Body of pancreas (tissue), 4 donors: ENCODE results near the gene FLT1. TPM values are rescaled to one million over a fixed set of nuclear protein-coding genes. Genes with fewer than 3 reads are reported as not detected.

ENCODE experiments used
- ATAC-seq: fragments of 150-250 bp; one replicate; pipeline ENCODE4 v1.9.1; 2016
- DNase-seq, 4 donors: peaks; one replicate each; pipeline ENCODE4 v3.0.0-alpha.2; 2019
- H3K27ac ChIP-seq, 4 donors: fragments of 200-600 bp; sonication (generic); 1 replicate in 3 of 4; 2 replicates in 1 of 4; pipeline versions ENCODE4 v1.5.1 to v1.6.1; 2016 to 2019; ENCODE audit warnings: mild to moderate bottlenecking in 1 of 4, mixed read lengths in 1 of 4, moderate library complexity in 1 of 4
- H3K27me3 ChIP-seq, 2 donors: fragments of 200-600 bp; sonication (generic); one replicate each; pipeline ENCODE4 v1.6.0; 2016; ENCODE audit warnings: mild to moderate bottlenecking in 1 of 2
- H3K36me3 ChIP-seq, 2 donors: fragments of 200-600 bp; sonication (generic); replicated peaks in 1 of 2; 2 replicates each; pipeline ENCODE4 v1.5.1; 2016; ENCODE audit warnings: low read depth in 2 of 2; ENCODE audit not compliant: insufficient read depth in 1 of 2
- H3K4me1 ChIP-seq: fragments of 200-600 bp; sonication (generic); one replicate; pipeline ENCODE4 v1.6.0; 2016
- H3K4me3 ChIP-seq, 2 donors: fragments of 200-600 bp; sonication (generic); 1 replicate in 1 of 2; 2 replicates in 1 of 2; pipeline ENCODE4 v1.5.1; 2016 to 2019
- H3K9me3 ChIP-seq, 3 donors: fragments of 200-600 bp; sonication (generic); 1 replicate in 2 of 3; 2 replicates in 1 of 3; pipeline ENCODE4 v1.5.1; 2016
- POLR2A ChIP-seq, 3 donors: fragments of 450-650 bp; IDR thresholded peaks; one replicate each; pipeline ENCODE4 v1.6.1; 2016; ENCODE audit warnings: antibody characterized with exemption in 3 of 3, mild to moderate bottlenecking in 2 of 3
- WGBS, 2 donors: methylation state at CpG; one replicate each; pipeline ENCODE4 v1.1.5; 2017; 5-methylcytosine and 5-hydroxymethylcytosine counted together
- intact Hi-C: fragments of 100-400 bp; cut with DNase I; formaldehyde crosslinking; loops from one replicate; pipeline ENCODE4 v1.15.1; 2023
- total RNA-seq, 2 donors: library from RNA; depleted of rRNA; stranded (reverse); fragments of >200 nt; gene quantifications; one replicate each; pipeline ENCODE4 v1.1.0, GENCODE V29; 2016
- TF ChIP-seq, protein P1 (sequence below), 7 experiments: fragments of 450-650 bp in 4 of 7; fragments of 200-600 bp in 3 of 7; sonication (generic) in 3 of 7; IDR thresholded peaks; one replicate each; pipeline ENCODE4 v1.5.1; 2016 to 2019; ENCODE audit warnings: antibody characterized with exemption in 7 of 7

The FLT1 gene
- total RNA-seq, 2 donors from 2014 or later, result 15.3 to 20.4 TPM

DNA sequence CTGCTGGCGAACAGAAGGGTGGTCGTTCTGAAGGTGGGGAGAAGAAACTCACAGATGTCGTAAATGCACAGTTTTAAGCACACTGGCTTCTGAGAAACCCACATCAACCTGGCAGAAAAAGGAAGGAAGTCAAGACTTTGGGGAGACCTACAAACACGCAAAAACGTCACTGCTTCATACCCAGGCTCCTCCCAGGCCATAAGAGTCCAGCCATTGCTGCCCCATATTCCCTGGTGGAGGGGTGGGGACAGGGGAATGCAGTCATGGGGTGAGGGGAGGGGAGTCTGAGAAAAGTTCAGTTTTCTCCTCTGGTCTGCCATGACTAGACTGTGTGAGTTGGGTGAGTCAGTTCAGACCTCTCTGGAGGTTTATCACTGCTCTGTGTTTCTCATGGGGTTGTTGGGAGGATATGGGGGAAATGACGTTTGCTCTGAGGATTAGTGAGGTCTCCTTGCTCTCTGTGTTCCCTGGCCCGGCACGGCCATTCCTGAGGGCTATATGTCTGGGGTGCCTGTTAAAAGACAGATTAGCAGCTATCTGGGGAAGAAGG, 139.0 kb downstream of the FLT1 start:
- Histone ChIP-seq H3K36me3 (no peaks in the 10 kb centered on the region), H3K4me3 (no peak overlapping the region), H3K9me3 (no peaks in the 10 kb centered on the region), H3K4me1 (no peaks in the 10 kb centered on the region), H3K27me3 (no peaks in the 10 kb centered on the region), H3K27ac (no peak overlapping the region)
- TF ChIP-seq, protein P1, sequence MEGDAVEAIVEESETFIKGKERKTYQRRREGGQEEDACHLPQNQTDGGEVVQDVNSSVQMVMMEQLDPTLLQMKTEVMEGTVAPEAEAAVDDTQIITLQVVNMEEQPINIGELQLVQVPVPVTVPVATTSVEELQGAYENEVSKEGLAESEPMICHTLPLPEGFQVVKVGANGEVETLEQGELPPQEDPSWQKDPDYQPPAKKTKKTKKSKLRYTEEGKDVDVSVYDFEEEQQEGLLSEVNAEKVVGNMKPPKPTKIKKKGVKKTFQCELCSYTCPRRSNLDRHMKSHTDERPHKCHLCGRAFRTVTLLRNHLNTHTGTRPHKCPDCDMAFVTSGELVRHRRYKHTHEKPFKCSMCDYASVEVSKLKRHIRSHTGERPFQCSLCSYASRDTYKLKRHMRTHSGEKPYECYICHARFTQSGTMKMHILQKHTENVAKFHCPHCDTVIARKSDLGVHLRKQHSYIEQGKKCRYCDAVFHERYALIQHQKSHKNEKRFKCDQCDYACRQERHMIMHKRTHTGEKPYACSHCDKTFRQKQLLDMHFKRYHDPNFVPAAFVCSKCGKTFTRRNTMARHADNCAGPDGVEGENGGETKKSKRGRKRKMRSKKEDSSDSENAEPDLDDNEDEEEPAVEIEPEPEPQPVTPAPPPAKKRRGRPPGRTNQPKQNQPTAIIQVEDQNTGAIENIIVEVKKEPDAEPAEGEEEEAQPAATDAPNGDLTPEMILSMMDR (IDR thresholded peaks at IDR 0.05), result no peak
- no peak for TF ChIP-seq POLR2A (IDR thresholded peaks at IDR 0.05)
- DNase-seq (no peak), ATAC-seq (no peak)
- 52 to 59% methylated on average over 8 of the region's 8 CpGs for WGBS, 2 donors
- intact Hi-C loops, result no loop called here

DNA sequence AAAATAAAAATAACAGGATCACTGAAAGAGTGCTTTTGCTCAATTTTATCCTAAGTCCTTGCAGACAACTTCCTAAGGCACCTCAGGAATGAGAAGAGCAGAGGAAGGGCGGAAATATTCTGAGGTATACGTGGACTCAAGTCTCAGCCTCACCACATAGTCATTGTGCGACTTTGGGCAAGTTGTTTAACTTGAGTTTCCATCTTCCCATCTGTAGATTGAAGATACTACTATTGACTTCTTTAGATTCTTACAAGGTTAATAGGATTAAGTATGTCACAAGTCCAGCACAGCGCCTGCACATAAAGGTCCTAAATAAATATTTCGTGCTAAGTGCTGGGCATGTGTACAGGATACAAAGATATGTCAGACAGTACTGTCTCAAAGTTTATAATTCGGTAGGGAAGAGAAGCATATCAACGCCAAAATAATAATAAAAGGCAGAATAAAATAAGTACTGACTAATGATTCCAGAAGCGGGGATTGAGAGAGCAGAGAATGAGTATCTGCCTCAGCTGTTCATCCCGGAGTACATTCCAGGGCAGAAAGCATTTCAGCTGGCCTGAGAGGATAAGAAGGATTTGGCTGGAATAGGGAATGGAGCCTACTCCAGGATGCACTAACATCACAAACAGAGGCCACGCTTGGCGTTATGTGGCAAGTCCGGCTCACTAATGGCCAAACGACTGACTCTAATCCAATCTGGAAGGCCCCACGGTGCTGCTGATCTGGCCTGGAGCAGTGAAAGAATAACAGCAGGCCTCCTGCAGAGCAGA, 139.7 kb downstream of the FLT1 start:
- 80 to 84% methylated on average over 14 of the region's 14 CpGs for WGBS, 2 donors
- Histone ChIP-seq H3K9me3 (no peaks in the 10 kb centered on the region), H3K27me3 (no peaks in the 10 kb centered on the region), H3K4me3 (no peak overlapping the region), H3K36me3 (no peaks in the 10 kb centered on the region), H3K4me1 (no peaks in the 10 kb centered on the region), H3K27ac (no peak overlapping the region)
- no peak for TF ChIP-seq POLR2A (IDR thresholded peaks at IDR 0.05)
- TF ChIP-seq, protein P1 (IDR thresholded peaks at IDR 0.05), result no peak
- intact Hi-C loops, result no loop called here
- no peak for DNase-seq
- ATAC-seq, result no peak

DNA sequence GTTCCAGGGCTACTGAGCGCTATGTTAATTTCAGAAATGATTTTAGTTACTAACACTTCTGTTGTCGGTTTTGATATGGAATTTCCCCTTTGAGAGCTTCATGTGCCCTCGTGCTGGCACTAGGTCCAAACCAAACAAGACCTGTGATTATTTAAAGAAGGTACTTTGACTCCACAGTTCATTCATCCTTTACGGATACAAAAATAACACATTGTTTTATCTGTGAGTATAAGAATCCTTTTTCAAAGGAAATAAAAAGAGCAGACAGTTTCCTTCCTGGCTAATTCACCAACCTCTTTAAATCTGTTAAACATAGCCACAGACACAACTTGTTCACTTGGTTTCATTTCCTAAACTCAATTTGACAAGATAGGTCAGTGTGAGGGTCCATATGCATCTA, 141.2 kb downstream of the FLT1 start:
- H3K9me3 ChIP-seq, result no peaks in the 10 kb centered on the region
- no peak overlapping the region for H3K27ac ChIP-seq
- no peak for ATAC-seq
- no peak for TF ChIP-seq POLR2A (IDR thresholded peaks at IDR 0.05)
- TF ChIP-seq, protein P1 (IDR thresholded peaks at IDR 0.05), result no peak
- no peaks in the 10 kb centered on the region for H3K27me3 ChIP-seq
- no peak for DNase-seq
- H3K4me3 ChIP-seq, result no peak overlapping the region
- H3K36me3 ChIP-seq, result no peaks in the 10 kb centered on the region
- no peaks in the 10 kb centered on the region for H3K4me1 ChIP-seq
- intact Hi-C loops, result no loop called here
- WGBS, 2 donors, result 66 to 67% methylated on average over 4 of the region's 4 CpGs

GRCh38 chr13:28349907-28350654, 144.8 kb downstream of the FLT1 start:
- Histone ChIP-seq H3K36me3 (no peaks in the 10 kb centered on the region), H3K27ac (no peak overlapping the region), H3K27me3 (no peaks in the 10 kb centered on the region), H3K4me1 (no peaks in the 10 kb centered on the region), H3K9me3 (no peaks in the 10 kb centered on the region), H3K4me3 (no peak overlapping the region)
- intact Hi-C loops, result no loop called here
- DNase-seq, result no peak
- no peak for TF ChIP-seq POLR2A (IDR thresholded peaks at IDR 0.05)
- TF ChIP-seq, protein P1 (IDR thresholded peaks at IDR 0.05), result no peak
- ATAC-seq, result no peak
- 55 to 67% methylated on average over 5 to 8 of the region's 8 CpGs for WGBS, 2 donors
